Measurements from ENCODE around the gene CRACR2B.

- TF ChIP-seq EZH2 (IDR thresholded peaks at IDR 0.05; ENCODE audit: borderline replicate concordance, low read length) = no peak
- TF ChIP-seq, protein P1, sequence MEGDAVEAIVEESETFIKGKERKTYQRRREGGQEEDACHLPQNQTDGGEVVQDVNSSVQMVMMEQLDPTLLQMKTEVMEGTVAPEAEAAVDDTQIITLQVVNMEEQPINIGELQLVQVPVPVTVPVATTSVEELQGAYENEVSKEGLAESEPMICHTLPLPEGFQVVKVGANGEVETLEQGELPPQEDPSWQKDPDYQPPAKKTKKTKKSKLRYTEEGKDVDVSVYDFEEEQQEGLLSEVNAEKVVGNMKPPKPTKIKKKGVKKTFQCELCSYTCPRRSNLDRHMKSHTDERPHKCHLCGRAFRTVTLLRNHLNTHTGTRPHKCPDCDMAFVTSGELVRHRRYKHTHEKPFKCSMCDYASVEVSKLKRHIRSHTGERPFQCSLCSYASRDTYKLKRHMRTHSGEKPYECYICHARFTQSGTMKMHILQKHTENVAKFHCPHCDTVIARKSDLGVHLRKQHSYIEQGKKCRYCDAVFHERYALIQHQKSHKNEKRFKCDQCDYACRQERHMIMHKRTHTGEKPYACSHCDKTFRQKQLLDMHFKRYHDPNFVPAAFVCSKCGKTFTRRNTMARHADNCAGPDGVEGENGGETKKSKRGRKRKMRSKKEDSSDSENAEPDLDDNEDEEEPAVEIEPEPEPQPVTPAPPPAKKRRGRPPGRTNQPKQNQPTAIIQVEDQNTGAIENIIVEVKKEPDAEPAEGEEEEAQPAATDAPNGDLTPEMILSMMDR (conservative IDR thresholded peaks at IDR 0.05 in 1 of 2, IDR thresholded peaks at IDR 0.05 in 1 of 2; ENCODE audit: extremely low read depth in 1 of 2, insufficient read depth in 1 of 2, low read depth in 1 of 2, low read length in 2 of 2) = no peak
Measured at GRCh38 chr11:796565-797295, 31.0 kb upstream of the CRACR2B start.

Measured in mammary epithelial cell (primary cell).